GM12864 (cell line): Measurements from ENCODE around the gene MMP28.

Source experiments
- DNase-seq: peaks from one replicate; pipeline ENCODE4 v3.0.0-alpha.2; 2011; ENCODE audit warnings: low read depth
- H3K4me3 ChIP-seq: 2 replicates; pipeline ENCODE4 v1.5.1; 2011; ENCODE audit warnings: mild to moderate bottlenecking, low read depth, low read length, control low read depth
- TF ChIP-seq, protein P1 (sequence below): IDR thresholded peaks from 2 replicates; pipeline ENCODE4 v1.5.1; 2011; ENCODE audit warnings: low read depth, mild to moderate bottlenecking, moderate library complexity, low read length, control low read depth, inconsistent platforms; ENCODE audit errors: missing control alignments

Gene MMP28

DNA sequence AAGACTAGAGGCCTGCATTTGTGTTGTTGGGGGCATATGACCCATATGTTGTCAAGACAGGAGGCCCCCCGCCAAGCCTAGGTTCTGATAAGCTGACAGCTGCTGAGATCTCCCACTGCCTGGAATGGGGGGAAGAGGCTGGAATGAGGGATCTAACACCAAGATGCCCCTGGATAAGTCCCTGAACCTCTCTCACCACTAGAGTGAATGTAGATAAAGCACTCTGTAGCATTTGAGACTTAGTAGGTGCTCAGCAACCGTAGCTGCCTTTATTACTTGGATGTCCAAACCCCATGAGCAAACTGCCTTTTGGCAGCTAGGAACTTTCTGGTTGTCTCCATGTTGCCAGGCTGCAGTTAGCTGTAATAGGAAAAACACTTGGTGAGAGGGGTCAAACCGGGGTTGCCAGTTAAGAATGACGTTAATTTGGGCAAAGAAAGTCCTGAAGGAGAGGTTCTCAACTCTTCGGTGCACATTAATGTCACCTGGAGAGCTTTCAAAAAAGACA is 68.4 kb downstream of the MMP28 start:
- TF ChIP-seq, protein P1, sequence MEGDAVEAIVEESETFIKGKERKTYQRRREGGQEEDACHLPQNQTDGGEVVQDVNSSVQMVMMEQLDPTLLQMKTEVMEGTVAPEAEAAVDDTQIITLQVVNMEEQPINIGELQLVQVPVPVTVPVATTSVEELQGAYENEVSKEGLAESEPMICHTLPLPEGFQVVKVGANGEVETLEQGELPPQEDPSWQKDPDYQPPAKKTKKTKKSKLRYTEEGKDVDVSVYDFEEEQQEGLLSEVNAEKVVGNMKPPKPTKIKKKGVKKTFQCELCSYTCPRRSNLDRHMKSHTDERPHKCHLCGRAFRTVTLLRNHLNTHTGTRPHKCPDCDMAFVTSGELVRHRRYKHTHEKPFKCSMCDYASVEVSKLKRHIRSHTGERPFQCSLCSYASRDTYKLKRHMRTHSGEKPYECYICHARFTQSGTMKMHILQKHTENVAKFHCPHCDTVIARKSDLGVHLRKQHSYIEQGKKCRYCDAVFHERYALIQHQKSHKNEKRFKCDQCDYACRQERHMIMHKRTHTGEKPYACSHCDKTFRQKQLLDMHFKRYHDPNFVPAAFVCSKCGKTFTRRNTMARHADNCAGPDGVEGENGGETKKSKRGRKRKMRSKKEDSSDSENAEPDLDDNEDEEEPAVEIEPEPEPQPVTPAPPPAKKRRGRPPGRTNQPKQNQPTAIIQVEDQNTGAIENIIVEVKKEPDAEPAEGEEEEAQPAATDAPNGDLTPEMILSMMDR, result no peak
- no peak overlapping the region for H3K4me3 ChIP-seq
- no peak for DNase-seq

DNA sequence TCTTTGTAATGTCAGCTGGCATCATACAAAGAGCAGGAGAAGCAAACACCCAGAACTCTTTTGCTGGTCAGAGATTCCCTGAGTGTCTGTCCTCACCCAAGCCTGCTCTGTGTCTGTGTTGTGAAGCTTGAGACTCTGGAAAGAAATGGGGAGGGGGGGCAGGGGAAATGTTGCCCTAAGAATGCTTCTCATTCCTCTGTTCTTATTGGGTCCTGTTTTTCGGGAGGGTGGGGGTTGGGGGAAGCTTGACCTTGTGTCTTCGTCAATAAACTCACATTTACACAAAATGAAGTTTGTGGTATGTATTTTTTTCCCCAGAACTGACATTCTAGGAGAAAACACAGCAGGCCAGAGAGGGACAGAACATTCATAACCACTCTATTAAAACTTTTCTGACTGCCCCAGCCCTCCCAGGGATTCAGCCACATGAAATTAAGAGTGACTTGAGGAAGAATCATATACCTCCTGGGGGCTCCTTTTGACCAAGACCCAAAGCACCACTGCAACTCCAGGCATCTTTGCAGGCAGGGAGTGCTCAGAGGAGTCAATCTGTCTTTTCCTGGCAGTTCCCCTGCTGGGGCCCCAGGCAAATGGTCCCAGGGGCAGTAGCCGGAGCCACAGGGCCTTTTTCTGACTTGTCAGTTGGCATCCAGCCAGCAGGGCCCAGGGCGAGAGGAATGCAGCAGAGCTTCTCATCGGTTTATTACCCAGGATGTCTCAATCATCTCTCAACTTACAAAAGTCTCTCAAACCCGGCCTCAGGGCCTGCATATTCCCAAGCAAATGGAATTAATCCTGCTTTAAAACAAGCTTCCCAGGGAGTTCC is 69.1 kb downstream of the MMP28 start:
- DNase-seq, result no peak
- H3K4me3 ChIP-seq, result no peak overlapping the region
- TF ChIP-seq, protein P1, result no peak

GRCh38 chr17:35725802-35726126 is 69.7 kb downstream of the MMP28 start:
- TF ChIP-seq, protein P1, result no peak
- DNase-seq, result no peak

DNA sequence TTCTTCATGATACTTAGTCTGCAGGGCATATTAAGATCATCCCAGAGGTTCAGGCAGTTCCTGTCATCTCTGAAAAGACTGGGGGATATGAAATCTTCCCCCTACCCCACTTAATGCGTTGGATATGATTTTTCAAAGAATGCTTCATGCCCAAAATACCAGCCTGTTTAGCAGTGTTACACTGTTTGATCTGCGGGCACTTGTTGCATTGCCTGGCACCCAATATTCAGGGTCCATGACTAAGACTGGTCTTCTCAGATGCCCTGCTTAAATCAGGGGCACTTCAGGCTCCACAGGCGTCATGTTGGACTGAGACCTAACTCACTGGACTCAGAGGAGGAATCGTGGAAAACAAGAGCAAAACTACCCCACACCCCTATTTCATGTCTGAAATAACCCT is 70.4 kb downstream of the MMP28 start:
- TF ChIP-seq, protein P1, result no peak
- no peak overlapping the region for H3K4me3 ChIP-seq

More at GRCh38 chr17:35725802-35726126, 69.7 kb downstream of the MMP28 start:
- H3K4me3 ChIP-seq, result no peak overlapping the region

DNA sequence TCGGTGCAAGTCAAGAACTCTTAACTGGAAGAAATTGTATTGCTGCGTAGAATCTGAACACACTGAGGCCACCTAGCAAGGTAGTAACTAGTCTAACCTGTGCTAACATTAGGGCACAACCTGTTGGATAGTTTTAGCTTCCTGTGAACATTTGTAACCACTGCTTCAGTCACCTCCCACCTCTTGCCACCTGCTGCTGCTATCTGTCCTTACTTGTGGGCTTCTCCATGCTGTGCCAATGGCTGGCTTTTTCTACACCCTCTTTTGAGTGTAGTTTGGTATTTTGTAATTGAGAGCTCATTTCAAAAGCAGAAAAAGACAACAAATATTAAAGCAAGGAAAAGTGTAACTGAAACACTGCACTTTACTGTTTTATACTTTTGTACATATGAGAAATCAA is 71.7 kb downstream of the MMP28 start:
- no peak overlapping the region for H3K4me3 ChIP-seq
- DNase-seq, result no peak
- TF ChIP-seq, protein P1, result no peak

More for the DNA sequence above, 70.4 kb downstream of the MMP28 start:
- no peak for DNase-seq

- no peak for DNase-seq
- TF ChIP-seq, protein P1, result no peak
- H3K4me3 ChIP-seq, result no peak overlapping the region
These were observed 78.0 kb downstream of the MMP28 start for GRCh38 chr17:35717475-35717874.
